T-helper 1 cell (primary cell): ENCODE data around the gene TTLL6.

ENCODE experiments used
- DNase-seq, 5 donors: peaks; one replicate each; pipeline ENCODE4 v3.0.0-alpha.2; 2012 to 2020

Gene TTLL6

DNA sequence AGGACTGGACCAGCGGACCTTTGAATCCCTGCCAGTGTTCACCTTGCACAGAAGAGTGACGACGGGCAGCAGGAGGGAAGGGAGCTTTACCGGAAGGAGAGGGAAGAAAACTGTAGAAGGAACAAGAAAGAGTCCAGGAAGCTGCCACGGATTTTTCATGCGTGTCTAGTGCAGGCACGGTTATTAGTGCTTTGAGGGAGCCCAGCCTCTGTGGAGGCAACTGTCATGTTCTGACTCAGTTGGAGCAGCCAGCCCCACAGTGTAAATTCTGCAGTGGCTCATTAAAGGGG lies 82.0 kb downstream of the TTLL6 start:
- no peak for DNase-seq

GRCh38 chr17:48734333-48735061 lies 82.5 kb downstream of the TTLL6 start:
- no peak for DNase-seq

- no peak for DNase-seq
These were observed 83.2 kb downstream of the TTLL6 start for GRCh38 chr17:48733632-48734328.

GRCh38 chr17:48732688-48733629 lies 84.1 kb downstream of the TTLL6 start:
- DNase-seq: no peak

DNA sequence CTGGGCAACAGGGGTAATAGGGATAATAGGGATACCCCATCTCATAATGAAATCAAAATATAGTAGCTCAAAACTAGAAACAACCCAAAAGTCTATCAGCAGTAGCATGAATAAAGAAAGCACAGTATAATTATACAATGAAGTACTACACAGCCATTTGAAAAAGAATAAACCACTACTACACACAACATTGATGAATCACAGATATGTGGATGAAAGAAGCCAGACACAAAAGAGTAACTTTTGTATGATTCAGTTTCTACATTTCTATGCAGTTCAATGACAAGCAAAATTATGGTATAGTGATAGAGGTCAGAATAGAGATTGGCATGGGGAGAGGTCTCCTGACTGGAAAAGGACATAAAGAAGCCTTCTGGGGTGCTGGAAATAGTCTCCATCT lies 85.7 kb downstream of the TTLL6 start:
- no peak for DNase-seq

GRCh38 chr17:48730240-48730550 lies 86.8 kb downstream of the TTLL6 start:
- DNase-seq: no peak

DNA sequence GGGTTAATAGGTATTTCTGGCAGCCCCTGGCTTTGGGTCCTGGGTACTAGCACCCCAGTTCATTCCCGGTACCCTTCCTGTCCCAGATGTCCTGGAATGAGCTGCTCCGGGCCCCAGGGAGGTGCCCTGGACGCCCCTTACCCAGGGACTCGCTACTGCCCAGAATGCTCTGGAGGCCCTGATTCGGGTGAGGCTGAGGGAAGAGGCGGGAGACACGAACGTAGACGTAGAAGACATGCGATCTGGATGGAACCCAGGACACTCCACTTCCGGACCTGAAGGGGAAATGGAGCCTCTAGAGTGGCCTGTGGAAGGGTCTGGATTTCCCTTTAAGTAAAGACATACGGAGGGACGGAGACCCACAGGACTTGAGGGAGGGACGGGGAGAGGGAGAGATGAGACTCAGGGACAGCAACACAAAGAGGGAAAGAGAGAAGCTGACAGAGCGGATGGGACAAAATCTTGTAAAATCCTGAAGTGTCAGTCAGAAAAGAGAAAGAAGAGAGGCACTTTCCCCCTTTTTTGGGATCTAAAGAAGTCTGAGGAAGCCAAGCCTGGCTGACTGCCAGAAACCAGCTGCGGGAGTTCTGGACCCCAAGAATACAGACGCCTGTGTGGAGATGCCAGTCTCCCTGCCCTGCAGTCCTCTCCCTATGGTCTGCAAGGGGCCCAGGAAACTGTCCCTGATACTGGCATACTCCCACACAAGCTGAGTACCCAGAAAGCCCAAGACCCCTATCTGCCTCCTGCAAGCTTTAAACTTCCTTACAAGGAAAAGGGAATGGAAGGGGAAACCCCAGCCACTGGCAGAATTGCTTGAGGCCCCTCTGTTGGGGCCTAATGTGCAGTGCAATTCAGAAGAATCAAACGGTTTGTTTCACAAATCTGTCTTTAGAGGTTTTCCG lies 87.4 kb downstream of the TTLL6 start:
- no peak for DNase-seq

DNA sequence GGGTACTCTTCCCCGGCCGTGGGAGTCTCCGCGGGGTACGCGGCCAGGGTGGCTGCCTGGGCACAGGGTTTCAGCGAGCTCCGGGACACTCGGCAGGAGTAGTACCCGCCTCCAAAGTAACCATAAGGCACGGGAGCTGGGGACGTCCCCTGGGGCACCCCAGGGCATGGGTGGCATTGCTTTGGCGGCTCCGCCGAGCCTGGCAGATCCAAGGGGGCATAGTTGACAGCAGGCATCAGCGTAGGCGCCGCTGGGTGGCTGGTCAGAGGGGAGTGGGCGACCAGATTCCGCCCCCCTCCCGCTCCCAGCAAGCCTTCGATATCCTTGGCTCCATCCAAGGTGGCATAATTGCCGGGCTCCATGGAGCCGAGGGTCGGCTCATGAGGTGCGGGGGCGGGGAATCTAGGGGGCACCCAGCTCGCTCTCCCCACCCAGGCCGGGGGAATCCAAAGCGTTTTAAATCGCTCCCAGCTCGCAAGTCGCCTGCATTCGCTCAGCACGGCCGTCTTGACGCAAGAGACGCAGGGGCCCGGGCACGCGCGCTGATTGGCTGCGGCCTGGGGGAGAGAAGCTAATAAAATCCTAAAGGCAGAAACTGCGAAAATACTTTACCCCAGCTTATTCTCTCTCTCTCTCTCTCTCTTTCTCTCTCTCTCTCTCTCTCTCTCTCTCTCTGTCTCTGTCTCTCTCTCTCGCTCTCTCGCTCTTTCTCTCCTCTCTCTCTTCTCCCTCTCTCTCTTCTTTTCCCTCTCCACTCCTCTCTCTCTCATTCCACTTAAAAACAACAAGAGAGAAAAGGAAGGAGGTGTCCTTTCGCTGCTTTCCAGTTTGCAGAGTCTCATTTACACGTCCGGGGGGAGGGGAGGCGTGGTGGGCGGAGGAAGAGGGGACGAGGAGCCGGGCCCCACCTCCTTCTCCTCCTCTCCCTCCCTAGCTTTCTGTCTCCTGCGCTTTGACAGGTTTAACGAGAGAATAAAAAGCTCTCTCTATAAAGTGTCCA lies 88.5 kb downstream of the TTLL6 start, which contains the start of gene HOXB13:
Gene HOXB13, minus strand, starts transcription at position 519 of the 1,000 bp plus-strand sequence. Its CDS starts 157 bp downstream, at position 362.
- DNase-seq: peak in 2 of 5 donors; percentile 24 to 25

- DNase-seq: no peak
These were observed 89.4 kb downstream of the TTLL6 start for GRCh38 chr17:48727415-48728175.

DNA sequence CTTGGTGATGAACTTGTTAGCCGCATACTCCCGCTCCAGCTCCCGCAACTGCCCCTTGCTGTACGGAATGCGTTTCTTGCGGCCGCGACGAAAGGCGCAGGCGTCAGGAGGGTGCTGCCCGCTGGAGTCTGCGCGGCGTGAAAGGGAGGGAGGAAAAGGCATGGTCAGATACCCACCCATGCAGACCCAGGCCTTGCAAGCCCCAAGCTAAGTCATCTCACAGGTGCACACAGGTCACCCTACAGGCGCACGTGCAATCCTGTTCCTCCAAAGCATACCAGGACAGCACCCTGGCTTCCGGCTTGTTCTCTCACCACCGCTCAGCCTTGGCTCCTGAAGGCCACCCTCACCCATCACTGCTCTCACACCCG lies 90.1 kb downstream of the TTLL6 start:
- DNase-seq: no peak

DNA sequence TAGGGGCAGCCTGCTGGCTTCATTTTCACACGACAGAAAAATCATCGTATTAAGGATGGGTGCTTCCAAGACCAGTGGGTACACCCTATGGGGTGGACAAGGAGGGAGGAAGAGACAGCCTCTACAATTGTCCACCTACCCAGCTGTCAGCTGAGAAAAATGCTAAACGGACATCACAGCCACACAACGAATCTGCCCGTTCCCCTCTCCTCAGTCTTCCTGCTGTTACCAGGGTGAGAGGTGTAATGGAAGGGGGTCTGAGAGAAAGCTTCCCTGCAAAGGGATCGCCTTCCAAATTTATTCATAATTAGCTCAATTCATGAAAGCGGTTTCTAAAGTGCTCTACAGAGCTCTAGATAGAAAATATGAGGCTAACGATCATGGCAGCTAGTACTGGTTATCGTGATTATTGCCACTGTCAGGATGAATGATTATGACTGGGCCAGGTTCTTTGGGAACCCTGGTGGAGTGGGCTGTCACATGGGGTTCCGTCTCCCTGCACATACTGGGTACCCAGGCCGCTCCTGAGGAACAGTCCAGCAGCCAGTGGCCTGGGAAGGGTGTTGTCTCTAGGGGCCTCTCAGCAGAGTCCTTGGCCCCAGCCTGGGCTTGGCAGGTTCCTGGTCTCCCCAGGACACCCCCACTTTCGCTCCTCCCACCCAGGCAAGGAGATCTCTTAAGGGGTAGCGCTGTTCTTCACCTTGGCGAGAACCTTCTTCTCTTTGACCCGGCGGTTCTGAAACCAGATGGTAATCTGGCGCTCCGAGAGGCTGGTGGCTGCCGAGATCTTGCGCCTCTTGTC lies 90.7 kb downstream of the TTLL6 start:
- no peak for DNase-seq

DNA sequence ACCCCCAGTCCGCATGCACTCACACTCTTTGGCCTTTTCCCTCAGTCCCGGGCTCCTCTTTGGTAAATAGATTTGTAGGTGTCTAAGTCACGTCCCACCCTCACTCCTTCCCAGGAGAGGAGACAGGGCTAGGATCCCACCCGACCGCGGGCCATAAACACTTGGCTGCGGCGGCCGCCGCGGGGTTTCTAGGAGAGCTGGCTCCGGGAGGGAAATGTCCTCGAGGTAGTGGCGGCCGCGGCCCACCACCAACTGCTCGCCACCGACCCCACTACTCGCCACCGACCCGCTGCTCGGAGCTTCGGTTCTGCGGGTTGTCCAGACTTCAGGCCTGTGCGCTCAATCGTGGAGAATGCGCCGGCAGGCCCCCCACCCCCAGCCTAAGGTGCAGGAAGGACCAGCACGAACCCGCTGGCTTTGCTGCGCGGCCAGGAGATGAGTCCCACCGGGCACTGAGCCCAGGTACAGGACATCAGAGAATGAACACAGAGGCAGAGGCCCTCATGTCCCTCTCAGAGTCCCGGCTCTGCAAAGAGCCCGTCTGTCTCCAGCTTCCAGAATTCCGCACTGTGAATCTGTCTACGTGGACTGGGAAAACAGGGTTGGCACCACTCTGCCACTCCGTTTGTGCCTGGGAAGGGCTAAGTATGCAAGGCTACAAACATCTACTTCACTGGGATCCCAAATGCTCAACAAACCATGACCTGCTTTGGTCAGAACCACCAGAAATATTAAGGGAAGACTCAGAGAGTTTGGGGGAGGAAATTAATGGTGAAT lies 91.6 kb downstream of the TTLL6 start:
- DNase-seq: no peak

- DNase-seq: no peak
These were observed 92.1 kb downstream of the TTLL6 start for GRCh38 chr17:48725004-48725287.

DNA sequence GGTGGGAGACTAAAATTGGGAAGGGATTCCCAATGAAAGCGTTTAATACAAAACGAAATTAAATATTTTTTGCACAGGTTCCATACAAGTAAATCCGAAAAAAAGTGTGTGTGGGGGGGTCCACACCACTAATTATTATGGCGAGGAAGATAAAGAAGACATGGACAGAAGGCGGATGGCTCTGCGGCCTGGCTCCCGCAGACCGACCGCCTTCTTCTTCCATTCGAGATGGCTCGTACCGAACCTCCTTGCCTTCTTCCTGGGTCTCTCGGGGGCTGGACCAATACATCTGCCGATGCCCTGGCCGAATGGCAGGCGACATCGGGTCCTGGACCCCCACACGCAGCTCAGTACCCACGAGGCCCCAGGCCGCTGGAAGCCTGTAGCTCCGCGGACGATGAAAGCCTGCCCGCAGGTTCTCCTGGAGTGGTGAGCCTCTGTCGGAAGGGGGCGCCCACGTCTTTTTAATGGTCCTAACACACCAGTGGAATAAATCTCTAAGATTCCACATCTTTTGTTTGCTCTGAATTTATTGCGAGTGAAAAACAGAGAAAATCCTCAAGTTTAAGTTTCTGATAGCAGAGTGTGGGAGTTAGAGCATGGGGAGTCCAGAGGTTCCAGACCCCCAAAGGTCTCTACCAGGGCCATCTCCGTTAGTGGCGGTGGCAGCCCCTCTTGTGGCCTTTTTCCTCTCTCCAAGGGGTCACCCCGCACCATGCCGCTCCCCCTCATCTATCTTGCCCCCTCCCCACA lies 92.6 kb downstream of the TTLL6 start:
- peak; percentile 39 to 80 (median 59) for DNase-seq

DNA sequence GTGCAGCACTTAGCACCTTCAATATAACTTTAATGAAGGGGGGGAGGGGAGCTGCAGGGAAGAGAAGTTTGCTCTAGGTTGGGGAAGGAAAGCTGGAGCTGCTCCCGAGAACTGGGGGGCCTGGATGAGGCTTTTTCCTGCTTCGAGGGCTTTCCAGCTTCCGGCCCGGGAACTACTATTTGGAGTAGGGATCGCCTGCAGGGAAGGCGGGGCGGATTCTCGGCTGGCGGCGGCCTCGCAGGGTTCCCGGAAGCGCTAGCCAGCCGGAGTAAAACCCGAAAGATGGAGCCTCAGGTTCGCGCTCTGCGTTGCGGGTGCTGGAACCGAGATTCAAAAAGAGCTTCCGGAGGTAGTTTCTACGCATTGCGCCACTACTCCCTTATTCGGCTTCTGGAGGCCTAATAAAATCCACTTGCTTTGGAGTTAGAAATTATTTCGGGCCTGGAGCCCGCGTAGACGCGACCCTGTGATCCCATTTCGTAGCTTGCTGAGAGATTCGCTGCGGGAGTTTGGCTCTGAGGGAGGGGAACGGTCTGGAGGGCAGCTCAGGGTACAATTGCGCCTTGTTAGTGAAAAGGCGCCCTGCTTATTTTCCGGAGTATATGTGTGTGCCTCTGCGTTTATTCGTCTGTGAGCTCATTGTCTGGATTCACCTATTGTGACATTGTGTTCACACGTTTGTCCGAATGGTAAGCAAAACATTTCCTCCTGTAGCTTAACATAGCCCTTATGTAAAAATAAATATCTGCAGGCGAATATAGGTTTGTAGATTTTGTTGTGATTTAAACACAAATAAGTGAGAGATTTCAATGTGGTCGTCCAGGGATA lies 93.4 kb downstream of the TTLL6 start:
- DNase-seq: peak in 1 of 5 donors; percentile 32

DNA sequence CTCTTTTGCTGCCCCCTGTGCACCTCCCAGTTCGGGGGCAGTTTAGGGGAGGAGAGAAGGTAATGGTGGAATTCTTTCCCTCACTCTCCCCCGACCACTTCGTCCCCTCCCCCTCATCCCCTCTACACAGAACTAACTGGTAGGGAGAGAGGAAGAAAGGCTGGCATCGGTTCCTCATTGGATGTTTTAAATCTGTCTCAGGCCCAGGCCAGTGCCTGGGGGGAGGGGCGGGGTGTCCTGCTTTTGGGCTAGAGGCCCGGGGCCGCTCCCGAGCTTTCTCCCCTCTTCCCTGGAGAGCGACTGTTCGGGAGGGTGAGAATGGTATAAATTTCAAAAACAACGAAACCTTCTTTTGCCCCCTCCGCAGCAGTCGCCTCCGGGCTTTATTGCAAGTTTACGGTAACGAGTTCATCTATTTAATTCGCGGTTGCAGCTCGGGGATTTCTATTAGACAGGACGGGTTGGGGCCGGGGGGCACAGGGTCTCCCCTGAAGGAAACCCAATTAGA lies 94.1 kb downstream of the TTLL6 start, which contains the start of gene PRAC2:
Gene PRAC2, plus strand, starts transcription at position 271 of the 508 bp plus-strand sequence. CDS start 1,226 bp downstream, outside the sequence.
- no peak for DNase-seq
